ENCODE data around the gene SLC35G6.

DNA sequence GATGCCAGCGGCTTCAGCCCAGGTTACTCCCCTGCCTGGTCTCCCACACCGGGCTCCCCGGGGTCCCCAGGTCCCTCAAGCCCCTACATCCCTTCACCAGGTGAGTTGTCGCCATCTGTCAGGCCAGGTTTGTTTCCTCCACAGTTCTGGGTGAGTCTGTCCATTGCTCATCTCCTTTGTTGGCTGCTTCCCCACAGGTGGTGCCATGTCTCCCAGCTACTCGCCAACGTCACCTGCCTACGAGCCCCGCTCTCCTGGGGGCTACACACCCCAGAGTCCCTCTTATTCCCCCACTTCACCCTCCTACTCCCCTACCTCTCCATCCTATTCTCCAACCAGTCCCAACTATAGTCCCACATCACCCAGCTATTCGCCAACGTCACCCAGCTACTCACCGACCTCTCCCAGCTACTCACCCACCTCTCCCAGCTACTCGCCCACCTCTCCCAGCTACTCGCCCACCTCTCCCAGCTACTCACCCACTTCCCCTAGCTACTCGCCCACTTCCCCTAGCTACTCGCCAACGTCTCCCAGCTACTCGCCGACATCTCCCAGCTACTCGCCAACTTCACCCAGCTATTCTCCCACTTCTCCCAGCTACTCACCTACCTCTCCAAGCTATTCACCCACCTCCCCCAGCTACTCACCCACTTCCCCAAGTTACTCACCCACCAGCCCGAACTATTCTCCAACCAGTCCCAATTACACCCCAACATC, 31.7 kb downstream of the SLC35G6 start:
- TF ChIP-seq, protein P1, sequence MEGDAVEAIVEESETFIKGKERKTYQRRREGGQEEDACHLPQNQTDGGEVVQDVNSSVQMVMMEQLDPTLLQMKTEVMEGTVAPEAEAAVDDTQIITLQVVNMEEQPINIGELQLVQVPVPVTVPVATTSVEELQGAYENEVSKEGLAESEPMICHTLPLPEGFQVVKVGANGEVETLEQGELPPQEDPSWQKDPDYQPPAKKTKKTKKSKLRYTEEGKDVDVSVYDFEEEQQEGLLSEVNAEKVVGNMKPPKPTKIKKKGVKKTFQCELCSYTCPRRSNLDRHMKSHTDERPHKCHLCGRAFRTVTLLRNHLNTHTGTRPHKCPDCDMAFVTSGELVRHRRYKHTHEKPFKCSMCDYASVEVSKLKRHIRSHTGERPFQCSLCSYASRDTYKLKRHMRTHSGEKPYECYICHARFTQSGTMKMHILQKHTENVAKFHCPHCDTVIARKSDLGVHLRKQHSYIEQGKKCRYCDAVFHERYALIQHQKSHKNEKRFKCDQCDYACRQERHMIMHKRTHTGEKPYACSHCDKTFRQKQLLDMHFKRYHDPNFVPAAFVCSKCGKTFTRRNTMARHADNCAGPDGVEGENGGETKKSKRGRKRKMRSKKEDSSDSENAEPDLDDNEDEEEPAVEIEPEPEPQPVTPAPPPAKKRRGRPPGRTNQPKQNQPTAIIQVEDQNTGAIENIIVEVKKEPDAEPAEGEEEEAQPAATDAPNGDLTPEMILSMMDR (IDR thresholded peaks at IDR 0.05): no peak
- TF ChIP-seq POLR2A (IDR thresholded peaks at IDR 0.05): no peak
